Tibial artery (tissue), 4 donors: ENCODE data around the gene CASP8AP2.
"Not testable (repeated sequence)": the region's sequence is repeated elsewhere in the genome, so short reads cannot be mapped to it uniquely, and the experiment has no call there.

Source experiments
- DNase-seq, 2 donors: peaks; one replicate each; pipeline ENCODE4 v3.0.0-alpha.2; 2019
- H3K27ac ChIP-seq, 2 donors: fragments of 200-600 bp; sonication (generic) in 1 of 2; 1 replicate in 1 of 2; 2 replicates in 1 of 2; pipeline ENCODE4 v1.5.1; 2018 to 2019; ENCODE audit warnings: mild to moderate bottlenecking in 1 of 2
- H3K27me3 ChIP-seq, 2 donors: fragments of 200-600 bp; sonication (generic) in 1 of 2; one replicate each; pipeline versions ENCODE4 v1.5.1 to v1.6.0; 2016 to 2019
- H3K36me3 ChIP-seq, 3 donors: fragments of 200-600 bp; sonication (generic) in 2 of 3; one replicate each; pipeline ENCODE4 v1.5.1; 2016 to 2019; ENCODE audit warnings: mild to moderate bottlenecking in 2 of 3
- H3K4me1 ChIP-seq, 4 donors: fragments of 200-600 bp; sonication (generic) in 2 of 4; 1 replicate in 3 of 4; 2 replicates in 1 of 4; pipeline ENCODE4 v1.5.1; 2016 to 2019
- H3K4me3 ChIP-seq, 2 donors: fragments of 200-600 bp; sonication (generic) in 1 of 2; 1 replicate in 1 of 2; 2 replicates in 1 of 2; pipeline ENCODE4 v1.5.1; 2018 to 2019; ENCODE audit warnings: mild to moderate bottlenecking in 2 of 2
- H3K9me3 ChIP-seq, 3 donors: fragments of 200-600 bp; sonication (generic) in 1 of 3; one replicate each; pipeline ENCODE4 v1.5.1; 2016 to 2019
- intact Hi-C: fragments of 100-400 bp; cut with DNase I; formaldehyde crosslinking; loops from one replicate; pipeline ENCODE4 v1.15.0; 2023; ENCODE audit warnings: low total_unique reads
- TF ChIP-seq, protein P1 (sequence below), 2 experiments: fragments of 200-600 bp in 1 of 2; fragments of 450-650 bp in 1 of 2; IDR thresholded peaks; one replicate each; pipeline ENCODE4 v1.5.1; 2017 to 2019; ENCODE audit warnings: antibody characterized with exemption in 2 of 2, mild to moderate bottlenecking in 1 of 2, moderate library complexity in 1 of 2

The CASP8AP2 gene

GRCh38 chr6:89842228-89842627, 12.5 kb downstream of the CASP8AP2 start:
- TF ChIP-seq, protein P1, sequence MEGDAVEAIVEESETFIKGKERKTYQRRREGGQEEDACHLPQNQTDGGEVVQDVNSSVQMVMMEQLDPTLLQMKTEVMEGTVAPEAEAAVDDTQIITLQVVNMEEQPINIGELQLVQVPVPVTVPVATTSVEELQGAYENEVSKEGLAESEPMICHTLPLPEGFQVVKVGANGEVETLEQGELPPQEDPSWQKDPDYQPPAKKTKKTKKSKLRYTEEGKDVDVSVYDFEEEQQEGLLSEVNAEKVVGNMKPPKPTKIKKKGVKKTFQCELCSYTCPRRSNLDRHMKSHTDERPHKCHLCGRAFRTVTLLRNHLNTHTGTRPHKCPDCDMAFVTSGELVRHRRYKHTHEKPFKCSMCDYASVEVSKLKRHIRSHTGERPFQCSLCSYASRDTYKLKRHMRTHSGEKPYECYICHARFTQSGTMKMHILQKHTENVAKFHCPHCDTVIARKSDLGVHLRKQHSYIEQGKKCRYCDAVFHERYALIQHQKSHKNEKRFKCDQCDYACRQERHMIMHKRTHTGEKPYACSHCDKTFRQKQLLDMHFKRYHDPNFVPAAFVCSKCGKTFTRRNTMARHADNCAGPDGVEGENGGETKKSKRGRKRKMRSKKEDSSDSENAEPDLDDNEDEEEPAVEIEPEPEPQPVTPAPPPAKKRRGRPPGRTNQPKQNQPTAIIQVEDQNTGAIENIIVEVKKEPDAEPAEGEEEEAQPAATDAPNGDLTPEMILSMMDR (IDR thresholded peaks at IDR 0.05) = no peak
- Histone ChIP-seq H3K4me3 (no peak overlapping the region), H3K4me1 (peaks cover 0 to 24% (median 7%) of the 10 kb centered on the region in 4 donors), H3K27ac (no peak overlapping the region), H3K9me3 (no peaks in the 10 kb centered on the region), H3K36me3 (peaks cover 8 to 30% (median 11%) of the 10 kb centered on the region in 3 donors), H3K27me3 (no peaks in the 10 kb centered on the region)
- intact Hi-C loops = no loop called here
- no peak for DNase-seq

GRCh38 chr6:89843070-89843469, 13.4 kb downstream of the CASP8AP2 start:
- peaks cover 0 to 24% (median 7%) of the 10 kb centered on the region in 4 donors for H3K4me1 ChIP-seq
- H3K4me3 ChIP-seq = no peak overlapping the region
- intact Hi-C loops = no loop called here
- TF ChIP-seq, protein P1 (IDR thresholded peaks at IDR 0.05) = no peak
- no peak for DNase-seq
- H3K36me3 ChIP-seq = peaks cover 8 to 28% (median 11%) of the 10 kb centered on the region in 3 donors
- H3K9me3 ChIP-seq = no peaks in the 10 kb centered on the region
- H3K27me3 ChIP-seq = no peaks in the 10 kb centered on the region
- no peak overlapping the region for H3K27ac ChIP-seq

GRCh38 chr6:89847513-89847912, 17.8 kb downstream of the CASP8AP2 start:
- DNase-seq, H3K27me3 ChIP-seq, H3K9me3 ChIP-seq, intact Hi-C loops, H3K27ac ChIP-seq, H3K4me3 ChIP-seq: not testable (repeated sequence)
- peaks cover 0 to 14% (median 6%) of the 10 kb centered on the region in 4 donors for H3K4me1 ChIP-seq
- peaks cover 7 to 48% (median 21%) of the 10 kb centered on the region in 3 donors for H3K36me3 ChIP-seq

GRCh38 chr6:89853068-89853467, 23.4 kb downstream of the CASP8AP2 start:
- Histone ChIP-seq H3K27me3 (no peaks in the 10 kb centered on the region), H3K9me3 (no peaks in the 10 kb centered on the region), H3K4me1 (no peaks in the 10 kb centered on the region), H3K27ac (no peak overlapping the region), H3K4me3 (no peak overlapping the region), H3K36me3 (peaks cover 57 to 83% (median 58%) of the 10 kb centered on the region in 3 donors)
- TF ChIP-seq, protein P1 (IDR thresholded peaks at IDR 0.05) = no peak
- DNase-seq = no peak
- intact Hi-C loops = no loop called here

DNA sequence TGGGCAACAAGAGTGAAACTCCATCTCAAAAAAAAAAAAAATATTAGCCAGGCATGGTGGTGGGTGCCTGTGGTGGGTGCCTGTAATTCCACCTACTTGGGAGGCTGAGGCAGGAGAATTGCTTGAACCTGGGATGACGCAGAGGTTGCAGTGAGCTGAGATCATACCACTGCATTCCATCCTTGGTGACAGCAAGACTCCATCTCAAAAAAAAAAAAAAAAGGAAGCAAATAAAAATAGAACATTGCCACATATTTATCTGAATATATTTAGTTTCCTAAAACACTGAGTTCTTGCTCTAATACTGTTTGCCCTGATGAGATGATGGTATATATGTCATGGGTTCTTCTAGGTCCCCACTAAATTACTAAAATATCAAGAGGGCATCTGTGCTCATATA, 28.4 kb downstream of the CASP8AP2 start:
- TF ChIP-seq, protein P1 (IDR thresholded peaks at IDR 0.05) = no peak
- Histone ChIP-seq H3K9me3 (no peaks in the 10 kb centered on the region), H3K4me1 (no peaks in the 10 kb centered on the region), H3K27me3 (no peaks in the 10 kb centered on the region), H3K36me3 (peaks cover 86 to 98% (median 94%) of the 10 kb centered on the region in 3 donors), H3K4me3 (no peak overlapping the region), H3K27ac (no peak overlapping the region)
- intact Hi-C loops = no loop called here
- DNase-seq = no peak

DNA sequence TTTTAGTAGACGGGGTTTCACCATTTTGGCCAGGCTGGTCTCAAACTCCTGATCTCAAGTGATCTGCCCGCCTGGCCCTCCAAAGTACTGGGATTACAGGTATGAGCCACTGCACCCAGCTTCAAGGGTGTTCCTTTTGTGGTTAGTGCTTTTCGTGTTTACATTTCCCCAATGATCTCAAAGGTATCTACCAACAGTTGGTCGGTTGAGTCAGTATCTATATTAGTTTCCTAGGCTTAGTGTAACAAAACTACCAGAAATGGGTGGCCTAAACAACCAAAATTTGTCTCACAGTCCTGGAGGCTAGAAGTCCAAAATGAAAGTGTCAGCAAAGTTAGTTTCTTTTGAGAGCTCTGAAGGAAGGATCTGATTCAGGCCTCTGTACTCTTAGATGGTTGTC, 30.1 kb downstream of the CASP8AP2 start:
- no peak for DNase-seq
- Histone ChIP-seq H3K4me1 (no peaks in the 10 kb centered on the region), H3K9me3 (no peaks in the 10 kb centered on the region), H3K27me3 (no peaks in the 10 kb centered on the region), H3K4me3 (no peak overlapping the region), H3K36me3 (peaks cover 84 to 91% (median 91%) of the 10 kb centered on the region in 3 donors), H3K27ac (no peak overlapping the region)
- TF ChIP-seq, protein P1 (IDR thresholded peaks at IDR 0.05) = no peak
- intact Hi-C loops = no loop called here
